ENCODE data around the gene ENTPD1. TPM values are rescaled to one million over a fixed set of nuclear protein-coding genes. Genes with fewer than 3 reads are reported as not detected.

ENTPD1 gene
- total RNA-seq, 1 experiment from 2014 or later: not detected

DNA sequence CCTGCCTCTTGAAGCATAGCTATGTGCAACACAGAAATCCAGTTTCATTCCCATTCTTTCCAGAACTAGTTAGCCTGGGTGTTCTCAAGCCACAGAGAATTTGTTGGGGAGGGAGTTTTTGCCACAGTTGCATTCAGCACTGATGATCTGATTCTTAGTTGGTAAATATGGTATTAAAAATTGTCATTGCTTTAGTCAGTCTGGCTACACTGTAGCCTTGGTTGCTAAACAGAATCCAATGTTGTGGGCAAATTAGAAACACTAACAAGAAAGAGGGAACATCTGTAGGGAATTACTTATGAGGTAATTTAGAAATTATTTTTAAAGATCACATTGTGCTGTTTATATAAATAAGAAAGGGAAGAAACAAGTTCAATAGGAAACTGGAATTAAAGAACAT, 94.8 kb downstream of the ENTPD1 start:
- no peak overlapping the region for H3K4me2 ChIP-seq
- no peak overlapping the region for H3K4me3 ChIP-seq
- CTCF ChIA-PET: no interaction called here
- no peaks in the 10 kb centered on the region for H3K79me2 ChIP-seq (ENCODE audit: low read depth)
- no peaks in the 10 kb centered on the region for H4K20me1 ChIP-seq (ENCODE audit: insufficient read depth)
- H3K9me3 ChIP-seq (ENCODE audit: insufficient read depth, low read depth): no peaks in the 10 kb centered on the region
- H3K4me1 ChIP-seq (replicated peaks; ENCODE audit: insufficient read depth): no peaks in the 10 kb centered on the region
- H3F3A ChIP-seq (ENCODE audit: insufficient read depth, low read depth): no peaks in the 10 kb centered on the region
- DNase-seq: no peak
- no peaks in the 10 kb centered on the region for H3K27me3 ChIP-seq (ENCODE audit: insufficient read depth, low read depth)
- no peaks in the 10 kb centered on the region for H3K9me2 ChIP-seq (ENCODE audit: insufficient read depth)
- POLR2A ChIA-PET (ENCODE audit: unreplicated experiment): no interaction called here
- H2AFZ ChIP-seq: no peak overlapping the region
- BruUV-seq (replicated peaks): no TSS peak
- H3K27ac ChIP-seq: no peak overlapping the region
- H3K36me3 ChIP-seq (ENCODE audit: low read depth): no peaks in the 10 kb centered on the region
- TF ChIP-seq CTCF (conservative IDR thresholded peaks at IDR 0.05): no peak
- no peak for TF ChIP-seq EZH2 (IDR thresholded peaks at IDR 0.05; ENCODE audit: low read depth)
- intact Hi-C loops (cut with micrococcal nuclease; ENCODE audit: unreplicated experiment): no loop called here

- no peak for TF ChIP-seq CTCF (conservative IDR thresholded peaks at IDR 0.05)
- no peak for TF ChIP-seq EZH2 (IDR thresholded peaks at IDR 0.05; ENCODE audit: low read depth)
- H3K4me1 ChIP-seq (replicated peaks; ENCODE audit: insufficient read depth): no peaks in the 10 kb centered on the region
- no peaks in the 10 kb centered on the region for H4K20me1 ChIP-seq (ENCODE audit: insufficient read depth)
- intact Hi-C loops (cut with micrococcal nuclease; ENCODE audit: unreplicated experiment): loop anchor here (10.0 kb wide), 1 partner anchor 486 kb away; no protein-coding TSS in a partner anchor
- BruUV-seq (replicated peaks): no TSS peak
- CTCF ChIA-PET: no interaction called here
- no peaks in the 10 kb centered on the region for H3K79me2 ChIP-seq (ENCODE audit: low read depth)
- H3K4me3 ChIP-seq: no peak overlapping the region
- no peaks in the 10 kb centered on the region for H3K9me2 ChIP-seq (ENCODE audit: insufficient read depth)
- no peak overlapping the region for H3K4me2 ChIP-seq
- H3K9me3 ChIP-seq (ENCODE audit: insufficient read depth, low read depth): no peaks in the 10 kb centered on the region
- no peak for DNase-seq
- H3K27ac ChIP-seq: no peak overlapping the region
- H2AFZ ChIP-seq: no peak overlapping the region
- H3F3A ChIP-seq (ENCODE audit: insufficient read depth, low read depth): no peaks in the 10 kb centered on the region
- no peaks in the 10 kb centered on the region for H3K36me3 ChIP-seq (ENCODE audit: low read depth)
- POLR2A ChIA-PET (ENCODE audit: unreplicated experiment): no interaction called here
- H3K27me3 ChIP-seq (ENCODE audit: insufficient read depth, low read depth): no peaks in the 10 kb centered on the region
Measured at GRCh38 chr10:95860166-95860940, 104.4 kb downstream of the ENTPD1 start.

GRCh38 chr10:95861386-95861785, 105.4 kb downstream of the ENTPD1 start:
- no peaks in the 10 kb centered on the region for H3K79me2 ChIP-seq (ENCODE audit: low read depth)
- TF ChIP-seq CTCF (conservative IDR thresholded peaks at IDR 0.05) (no peak), EZH2 (IDR thresholded peaks at IDR 0.05; ENCODE audit: low read depth) (no peak)
- H3K4me1 ChIP-seq (replicated peaks; ENCODE audit: insufficient read depth): no peaks in the 10 kb centered on the region
- POLR2A ChIA-PET (ENCODE audit: unreplicated experiment): no interaction called here
- no peak overlapping the region for H3K4me3 ChIP-seq
- CTCF ChIA-PET: no interaction called here
- H2AFZ ChIP-seq: no peak overlapping the region
- no TSS peak for BruUV-seq (replicated peaks)
- H4K20me1 ChIP-seq (ENCODE audit: insufficient read depth): no peaks in the 10 kb centered on the region
- no peak overlapping the region for H3K27ac ChIP-seq
- H3K36me3 ChIP-seq (ENCODE audit: low read depth): no peaks in the 10 kb centered on the region
- intact Hi-C loops (cut with micrococcal nuclease; ENCODE audit: unreplicated experiment): loop anchor here (10.0 kb wide), 1 partner anchor 487 kb away; no protein-coding TSS in a partner anchor
- H3F3A ChIP-seq (ENCODE audit: insufficient read depth, low read depth): no peaks in the 10 kb centered on the region
- H3K27me3 ChIP-seq (ENCODE audit: insufficient read depth, low read depth): no peaks in the 10 kb centered on the region
- no peaks in the 10 kb centered on the region for H3K9me3 ChIP-seq (ENCODE audit: insufficient read depth, low read depth)
- no peak overlapping the region for H3K4me2 ChIP-seq
- no peak for DNase-seq
- no peaks in the 10 kb centered on the region for H3K9me2 ChIP-seq (ENCODE audit: insufficient read depth)
